Measurements from ENCODE around the gene CIB1. TPM values are rescaled to one million over a fixed set of nuclear protein-coding genes. Genes with fewer than 3 reads are reported as not detected.
"Not testable (repeated sequence)": the region's sequence is repeated elsewhere in the genome, so short reads cannot be mapped to it uniquely, and the experiment has no call there.

CIB1 gene
- total RNA-seq, 1 donor, result 19.0 TPM

DNA sequence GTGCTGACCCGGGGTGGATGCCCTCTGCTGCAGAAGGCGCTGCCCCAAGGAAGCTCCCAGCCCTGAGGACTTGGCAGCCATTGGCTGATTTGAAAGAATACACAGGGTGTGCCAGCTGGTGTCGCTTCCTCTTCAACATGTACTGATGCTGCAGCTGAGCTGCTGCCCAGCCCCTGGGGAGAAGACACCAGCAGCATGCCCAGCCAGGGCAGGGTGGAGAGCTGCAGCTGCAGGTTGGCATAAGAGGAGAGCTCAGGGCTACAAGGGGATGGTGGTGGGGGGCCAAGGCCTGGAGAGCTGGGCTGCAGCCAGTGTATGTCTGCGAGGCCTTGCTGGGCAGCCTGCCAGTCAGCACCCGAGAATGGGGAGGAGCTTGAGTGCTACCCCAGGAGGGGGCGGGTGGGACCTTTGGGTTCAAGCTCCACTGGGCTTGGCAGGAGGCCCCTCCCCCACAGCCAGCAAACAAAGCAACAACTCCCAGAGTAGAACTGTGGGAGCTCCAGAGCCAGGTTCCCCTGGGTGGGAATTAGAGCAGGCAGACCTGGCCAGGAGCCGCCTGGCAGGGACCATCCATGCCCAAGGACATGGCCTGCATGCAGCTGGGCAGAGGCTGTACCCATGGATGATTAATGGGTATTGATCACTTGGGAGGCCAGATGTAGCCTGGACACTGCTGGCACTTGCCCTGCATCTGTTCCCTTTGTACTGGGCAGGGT, 41.8 kb downstream of the CIB1 start:
- peak; percentile 46 for DNase-seq (ENCODE audit: low read depth)
- H3K4me3 ChIP-seq (ENCODE audit: low read depth, low read length), result no peak overlapping the region
- TF ChIP-seq, protein P1, sequence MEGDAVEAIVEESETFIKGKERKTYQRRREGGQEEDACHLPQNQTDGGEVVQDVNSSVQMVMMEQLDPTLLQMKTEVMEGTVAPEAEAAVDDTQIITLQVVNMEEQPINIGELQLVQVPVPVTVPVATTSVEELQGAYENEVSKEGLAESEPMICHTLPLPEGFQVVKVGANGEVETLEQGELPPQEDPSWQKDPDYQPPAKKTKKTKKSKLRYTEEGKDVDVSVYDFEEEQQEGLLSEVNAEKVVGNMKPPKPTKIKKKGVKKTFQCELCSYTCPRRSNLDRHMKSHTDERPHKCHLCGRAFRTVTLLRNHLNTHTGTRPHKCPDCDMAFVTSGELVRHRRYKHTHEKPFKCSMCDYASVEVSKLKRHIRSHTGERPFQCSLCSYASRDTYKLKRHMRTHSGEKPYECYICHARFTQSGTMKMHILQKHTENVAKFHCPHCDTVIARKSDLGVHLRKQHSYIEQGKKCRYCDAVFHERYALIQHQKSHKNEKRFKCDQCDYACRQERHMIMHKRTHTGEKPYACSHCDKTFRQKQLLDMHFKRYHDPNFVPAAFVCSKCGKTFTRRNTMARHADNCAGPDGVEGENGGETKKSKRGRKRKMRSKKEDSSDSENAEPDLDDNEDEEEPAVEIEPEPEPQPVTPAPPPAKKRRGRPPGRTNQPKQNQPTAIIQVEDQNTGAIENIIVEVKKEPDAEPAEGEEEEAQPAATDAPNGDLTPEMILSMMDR (IDR thresholded peaks at IDR 0.05; ENCODE audit: insufficient read depth, low read depth, low read length), result no peak

DNA sequence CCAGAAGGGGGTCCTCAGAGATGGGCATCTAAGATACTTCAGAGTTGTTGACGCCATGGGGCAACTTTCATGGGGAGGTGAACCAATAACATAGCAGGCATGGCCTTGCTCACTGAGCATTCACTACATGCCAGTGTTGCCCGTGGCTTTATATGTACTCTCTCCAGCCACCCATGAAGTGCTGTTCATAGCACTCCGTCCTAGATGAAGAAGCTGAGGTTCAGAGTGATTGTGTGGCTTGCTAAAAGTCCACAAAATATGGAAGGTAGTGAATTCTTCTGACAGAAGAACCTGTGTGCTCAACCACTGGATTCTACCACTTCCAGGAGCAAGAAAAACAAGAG, 42.4 kb downstream of the CIB1 start:
- H3K4me3 ChIP-seq (ENCODE audit: low read depth, low read length), result no peak overlapping the region
- TF ChIP-seq, protein P1 (IDR thresholded peaks at IDR 0.05; ENCODE audit: insufficient read depth, low read depth, low read length), result no peak
- no peak for DNase-seq (ENCODE audit: low read depth)

DNA sequence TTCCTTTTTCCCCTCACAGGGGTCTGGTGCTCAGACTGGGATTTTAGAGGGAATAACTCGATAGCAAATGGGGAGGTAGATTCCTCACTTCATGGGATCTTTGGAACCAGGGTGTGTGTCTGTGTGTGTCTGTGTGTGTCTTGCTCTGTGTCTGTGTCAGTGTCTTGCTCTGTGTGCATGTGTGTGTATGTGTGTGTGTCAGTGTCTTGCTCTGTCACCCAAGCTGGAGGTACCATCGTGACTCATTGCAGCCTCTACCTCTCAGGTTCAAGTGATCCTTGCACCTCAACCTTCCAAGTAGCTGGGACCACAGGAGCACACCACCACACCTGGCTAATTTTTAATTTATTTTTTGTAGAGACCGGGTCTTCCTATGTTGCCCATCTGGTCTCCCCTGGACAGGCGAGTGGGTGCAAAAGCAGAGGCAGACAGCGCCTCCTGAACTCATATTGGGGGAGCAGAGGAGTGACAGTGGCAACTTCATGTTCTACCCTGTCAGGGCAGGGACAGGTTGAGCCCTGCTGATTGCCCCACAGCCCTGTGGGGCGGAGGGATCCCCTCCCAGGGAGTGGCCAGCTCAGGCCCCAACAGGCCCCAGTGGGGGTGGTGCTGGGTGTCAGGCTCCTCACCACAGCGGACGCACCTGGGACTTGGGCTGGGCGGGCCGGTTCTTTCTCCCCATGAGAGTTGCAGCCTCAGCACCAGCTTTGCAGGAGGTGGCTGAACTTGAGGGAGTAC, 43.0 kb downstream of the CIB1 start:
- H3K4me3 ChIP-seq (ENCODE audit: low read depth, low read length), result no peak overlapping the region
- TF ChIP-seq, protein P1 (IDR thresholded peaks at IDR 0.05; ENCODE audit: insufficient read depth, low read depth, low read length), result no peak
- no peak for DNase-seq (ENCODE audit: low read depth)

DNA sequence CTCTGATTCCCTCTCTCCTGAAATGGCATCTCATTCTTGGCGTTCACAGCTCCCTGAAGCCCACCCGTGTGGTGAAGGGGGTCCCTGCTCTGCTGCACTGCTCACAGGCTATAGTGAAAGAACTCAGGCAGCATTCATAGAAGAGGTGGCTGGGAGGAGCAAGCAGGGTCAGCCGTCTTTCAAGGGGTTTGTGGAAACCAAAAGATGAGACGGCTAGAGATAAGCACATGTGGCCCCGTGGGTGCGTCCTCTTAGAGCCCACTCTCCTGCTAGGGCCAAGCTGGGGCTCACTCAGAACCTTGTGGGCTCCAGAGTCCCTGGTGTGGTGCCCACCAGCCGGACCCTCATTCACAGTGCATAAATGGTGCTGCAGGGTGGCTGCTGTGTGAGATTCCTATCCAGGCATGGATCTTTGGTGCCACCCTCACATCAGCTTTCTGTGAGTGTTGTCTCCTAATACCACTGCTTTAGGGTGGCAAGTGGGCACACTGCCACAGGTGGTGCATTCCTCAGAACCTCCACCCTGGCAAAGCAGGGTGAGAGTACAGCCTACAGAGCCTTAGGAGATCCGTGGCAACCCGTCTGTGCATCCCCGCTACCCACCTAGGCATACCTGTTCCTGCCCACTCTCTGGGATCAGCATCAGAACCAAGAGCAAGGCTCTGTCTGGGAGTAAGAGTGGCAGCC, 43.8 kb downstream of the CIB1 start:
- no peak for DNase-seq (ENCODE audit: low read depth)
- TF ChIP-seq, protein P1 (IDR thresholded peaks at IDR 0.05; ENCODE audit: insufficient read depth, low read depth, low read length), result no peak
- no peak overlapping the region for H3K4me3 ChIP-seq (ENCODE audit: low read depth, low read length)

DNA sequence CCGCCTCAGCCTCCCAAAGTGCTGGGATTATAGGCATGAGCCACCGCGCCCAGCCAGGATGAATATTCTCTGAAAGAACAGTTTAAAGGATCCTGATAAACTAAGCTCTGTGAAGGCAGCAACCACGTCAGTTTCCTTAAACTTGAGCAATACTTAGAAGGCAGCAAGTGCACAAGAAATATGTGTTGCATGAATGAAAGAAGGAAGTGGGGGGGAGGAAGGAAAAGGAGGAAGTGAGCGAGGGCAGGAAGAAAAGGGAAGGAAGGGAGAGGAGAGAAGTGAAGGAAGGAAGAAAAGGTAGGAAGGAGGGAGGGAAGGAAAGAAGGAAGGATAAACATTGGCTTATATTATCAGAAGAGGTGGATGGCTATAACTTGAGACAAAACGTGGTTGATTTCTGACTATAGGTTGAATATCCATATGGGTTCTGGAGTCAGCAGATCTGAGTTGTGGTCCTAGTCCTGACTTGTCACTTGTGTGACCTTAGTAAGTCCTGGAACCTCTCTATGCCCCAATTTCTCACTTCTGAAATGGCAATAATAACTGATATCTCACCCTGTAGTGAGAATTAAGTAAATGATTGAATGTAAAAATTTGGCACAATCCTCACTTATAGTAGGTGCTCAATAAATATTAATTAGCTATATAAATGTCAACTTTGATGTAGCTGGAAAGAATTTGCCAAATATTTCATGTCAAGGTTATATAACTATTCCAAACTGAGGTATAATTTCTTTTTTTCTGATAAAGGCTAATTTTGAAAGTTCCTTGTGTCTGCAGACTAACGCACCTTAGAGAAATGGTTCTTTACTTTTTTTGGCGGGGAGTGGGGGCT, 44.6 kb downstream of the CIB1 start:
- H3K4me3 ChIP-seq (ENCODE audit: low read depth, low read length), result no peak overlapping the region
- peak; percentile 76 for DNase-seq (ENCODE audit: low read depth)
- TF ChIP-seq, protein P1 (IDR thresholded peaks at IDR 0.05; ENCODE audit: insufficient read depth, low read depth, low read length), result no peak

DNA sequence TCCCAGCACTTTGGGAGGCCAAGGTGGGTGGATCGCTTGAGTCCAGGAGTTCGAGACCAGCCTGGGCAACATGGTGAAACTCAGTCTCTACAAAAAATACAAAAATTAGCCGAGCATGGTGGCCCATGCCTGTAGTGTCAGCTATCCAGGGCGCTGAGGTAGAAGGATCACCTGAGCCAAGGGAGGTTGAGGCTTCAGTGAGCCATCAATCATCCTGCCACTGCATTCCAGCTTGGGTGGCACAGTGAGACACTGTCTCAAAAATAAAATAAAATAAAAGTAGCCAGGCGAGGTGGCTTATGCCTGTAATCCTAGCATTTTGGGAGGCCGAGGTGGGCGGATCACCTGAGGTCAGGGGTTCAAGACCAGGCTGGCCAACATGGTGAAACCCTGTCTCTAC, 45.7 kb downstream of the CIB1 start:
- DNase-seq (ENCODE audit: low read depth); H3K4me3 ChIP-seq (ENCODE audit: low read depth, low read length): not testable (repeated sequence)
